ENCODE data around the gene SMIM20.

DNA sequence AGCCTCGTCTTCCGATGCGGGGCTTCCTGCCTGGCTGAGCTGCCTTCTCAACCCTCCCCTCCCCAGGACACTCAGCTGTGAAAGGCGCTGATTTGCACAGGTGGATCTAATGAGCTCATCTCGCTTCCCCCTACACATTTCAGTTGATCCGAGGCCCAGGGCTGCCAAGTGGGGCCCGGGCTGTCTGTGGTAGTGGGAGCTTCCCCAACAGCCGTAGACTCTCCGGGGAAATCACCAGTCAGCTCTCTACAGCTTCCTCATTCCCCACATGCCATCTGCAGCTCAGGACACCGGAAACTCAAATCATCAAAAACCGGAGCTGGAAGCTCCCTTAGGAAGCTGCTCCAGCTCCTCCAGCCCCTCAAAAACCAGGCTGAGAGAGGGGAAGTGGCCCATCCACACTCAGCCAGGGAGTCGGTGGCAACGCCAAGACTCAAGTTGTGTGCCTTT lies 56.2 kb downstream of the SMIM20 start:
- TF ChIP-seq, protein P1, sequence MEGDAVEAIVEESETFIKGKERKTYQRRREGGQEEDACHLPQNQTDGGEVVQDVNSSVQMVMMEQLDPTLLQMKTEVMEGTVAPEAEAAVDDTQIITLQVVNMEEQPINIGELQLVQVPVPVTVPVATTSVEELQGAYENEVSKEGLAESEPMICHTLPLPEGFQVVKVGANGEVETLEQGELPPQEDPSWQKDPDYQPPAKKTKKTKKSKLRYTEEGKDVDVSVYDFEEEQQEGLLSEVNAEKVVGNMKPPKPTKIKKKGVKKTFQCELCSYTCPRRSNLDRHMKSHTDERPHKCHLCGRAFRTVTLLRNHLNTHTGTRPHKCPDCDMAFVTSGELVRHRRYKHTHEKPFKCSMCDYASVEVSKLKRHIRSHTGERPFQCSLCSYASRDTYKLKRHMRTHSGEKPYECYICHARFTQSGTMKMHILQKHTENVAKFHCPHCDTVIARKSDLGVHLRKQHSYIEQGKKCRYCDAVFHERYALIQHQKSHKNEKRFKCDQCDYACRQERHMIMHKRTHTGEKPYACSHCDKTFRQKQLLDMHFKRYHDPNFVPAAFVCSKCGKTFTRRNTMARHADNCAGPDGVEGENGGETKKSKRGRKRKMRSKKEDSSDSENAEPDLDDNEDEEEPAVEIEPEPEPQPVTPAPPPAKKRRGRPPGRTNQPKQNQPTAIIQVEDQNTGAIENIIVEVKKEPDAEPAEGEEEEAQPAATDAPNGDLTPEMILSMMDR (IDR thresholded peaks at IDR 0.05): no peak
- no peak for TF ChIP-seq POLR2A (IDR thresholded peaks at IDR 0.05)
- TF ChIP-seq EP300 (IDR thresholded peaks at IDR 0.05): no peak
